ENCODE results near the gene CACNA1D.

GRCh38 chr3:53749448-53749847, 255.0 kb downstream of the CACNA1D start:
- no peak for TF ChIP-seq CTCF (optimal IDR thresholded peaks at IDR 0.05 in 1 of 3, IDR thresholded peaks at IDR 0.05 in 1 of 3, conservative IDR thresholded peaks at IDR 0.05 in 1 of 3; ENCODE audit: extremely low read depth in 1 of 3, insufficient read depth in 2 of 3, low read length in 3 of 3)
- no peak for TF ChIP-seq EZH2 (IDR thresholded peaks at IDR 0.05; ENCODE audit: low read length)
